Activated T-helper 17 cell treated with anti-CD3 and anti-CD28 coated beads, Interleukin-2, amount 50 U/mL, for 72 hours (primary cell): ENCODE measurements around the gene AAK1. TPM values are rescaled to one million over a fixed set of nuclear protein-coding genes. Genes with fewer than 3 reads are reported as not detected.
"Not testable (repeated sequence)": the region's sequence is repeated elsewhere in the genome, so short reads cannot be mapped to it uniquely, and the experiment has no call there.

ENCODE experiments used
- ATAC-seq: fragments of 150-1000 bp; cut with Tn5 transposase; replicated peaks from 2 replicates; pipeline ENCODE4 v1.10.0; 2021; ENCODE audit warnings: mild to moderate bottlenecking, moderate library complexity
- H3K27ac Mint-ChIP-seq: one replicate; pipeline ENCODE4 v1.8.0; 2022; ENCODE audit warnings: mixed read lengths
- H3K27me3 Mint-ChIP-seq: one replicate; pipeline ENCODE4 v1.8.0; 2022; ENCODE audit warnings: mixed read lengths
- H3K36me3 Mint-ChIP-seq: one replicate; pipeline ENCODE4 v1.8.0; 2022; ENCODE audit warnings: low read depth, mild to moderate bottlenecking, mixed read lengths
- H3K4me1 Mint-ChIP-seq: one replicate; pipeline ENCODE4 v1.8.0; 2022; ENCODE audit warnings: mixed read lengths
- H3K4me3 Mint-ChIP-seq: one replicate; pipeline ENCODE4 v1.8.0; 2022; ENCODE audit warnings: mild to moderate bottlenecking, mixed read lengths
- H3K9me3 Mint-ChIP-seq: one replicate; pipeline ENCODE4 v1.8.0; 2022; ENCODE audit warnings: mixed read lengths
- total RNA-seq, 2 donors: library from RNA; stranded (reverse); gene quantifications; one replicate each; pipeline ENCODE4 v1.2.3, GENCODE V29; 2022

Gene AAK1
- total RNA-seq, 2 donors from 2014 or later = 94.3 to 203 TPM

- not testable (repeated sequence) for ATAC-seq, H3K27ac Mint-ChIP-seq, H3K4me3 Mint-ChIP-seq, H3K27me3 Mint-ChIP-seq, H3K9me3 Mint-ChIP-seq
- H3K4me1 Mint-ChIP-seq = peaks cover 69% of the 10 kb centered on the region
- H3K36me3 Mint-ChIP-seq = peaks cover 32% of the 10 kb centered on the region
These were observed 68.2 kb downstream of the AAK1 start for GRCh38 chr2:69575371-69575770.

GRCh38 chr2:69572641-69573040, 70.9 kb downstream of the AAK1 start:
- no peaks in the 10 kb centered on the region for H3K9me3 Mint-ChIP-seq
- peak overlapping the region; percentile 68 for H3K27ac Mint-ChIP-seq
- peak overlapping the region; percentile 17 for H3K4me3 Mint-ChIP-seq
- peaks cover 63% of the 10 kb centered on the region for H3K4me1 Mint-ChIP-seq
- ATAC-seq = peak; percentile 26
- H3K36me3 Mint-ChIP-seq = peaks cover 14% of the 10 kb centered on the region
- no peaks in the 10 kb centered on the region for H3K27me3 Mint-ChIP-seq

GRCh38 chr2:69571189-69571588, 72.3 kb downstream of the AAK1 start:
- Mint-ChIP-seq H3K4me1 (peaks cover 59% of the 10 kb centered on the region), H3K9me3 (no peaks in the 10 kb centered on the region), H3K27ac (peak overlapping the region; percentile 3), H3K4me3 (peak overlapping the region; percentile 41), H3K27me3 (no peaks in the 10 kb centered on the region), H3K36me3 (peaks cover 14% of the 10 kb centered on the region)
- no peak for ATAC-seq

DNA sequence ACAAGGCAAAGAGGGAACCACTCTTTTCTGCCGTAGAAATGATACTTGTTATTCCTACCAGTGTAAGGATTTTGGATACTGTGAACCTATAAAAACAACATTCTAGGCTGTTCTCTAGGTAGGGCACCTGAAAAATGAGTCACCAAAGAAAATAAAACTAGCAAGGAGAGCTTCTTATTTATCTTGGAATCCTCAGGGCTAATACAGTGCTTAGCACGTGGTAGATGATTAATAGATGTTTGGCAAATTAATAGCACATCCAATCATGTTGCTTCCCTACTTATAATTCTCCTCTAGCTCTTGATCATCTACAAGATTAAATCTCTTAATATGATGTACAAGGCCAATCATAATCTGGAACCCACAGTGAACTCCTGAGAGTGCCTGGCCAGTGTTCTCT, 73.1 kb downstream of the AAK1 start:
- no peak for ATAC-seq
- H3K4me3 Mint-ChIP-seq = peak overlapping the region; percentile 41
- H3K4me1 Mint-ChIP-seq = peaks cover 64% of the 10 kb centered on the region
- H3K27me3 Mint-ChIP-seq = no peaks in the 10 kb centered on the region
- no peaks in the 10 kb centered on the region for H3K9me3 Mint-ChIP-seq
- peaks cover 14% of the 10 kb centered on the region for H3K36me3 Mint-ChIP-seq
- peak overlapping the region; percentile 3 for H3K27ac Mint-ChIP-seq

DNA sequence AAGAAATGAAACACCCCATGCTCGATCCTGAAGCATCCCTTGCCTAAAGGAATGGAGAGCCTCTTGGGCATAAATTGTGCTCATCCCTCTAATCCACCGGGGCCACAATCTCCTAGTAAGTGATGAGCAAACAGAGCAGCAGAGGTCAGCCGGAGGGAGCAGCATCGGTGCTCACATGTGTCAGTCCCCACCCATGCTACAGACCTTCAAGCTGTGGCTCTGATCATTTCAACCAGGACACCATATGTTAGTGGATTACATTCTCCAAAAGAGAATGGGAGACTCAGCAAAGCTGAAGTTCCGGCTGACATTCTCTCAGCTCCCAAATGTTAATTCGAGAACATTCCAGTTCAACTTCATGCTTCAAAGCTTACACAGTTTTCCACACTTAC, 75.6 kb downstream of the AAK1 start:
- H3K27me3 Mint-ChIP-seq = no peaks in the 10 kb centered on the region
- H3K4me3 Mint-ChIP-seq = no peak overlapping the region
- ATAC-seq = no peak
- peaks cover 8% of the 10 kb centered on the region for H3K36me3 Mint-ChIP-seq
- H3K27ac Mint-ChIP-seq = peak overlapping the region; percentile 18
- H3K9me3 Mint-ChIP-seq = no peaks in the 10 kb centered on the region
- H3K4me1 Mint-ChIP-seq = peaks cover 70% of the 10 kb centered on the region

DNA sequence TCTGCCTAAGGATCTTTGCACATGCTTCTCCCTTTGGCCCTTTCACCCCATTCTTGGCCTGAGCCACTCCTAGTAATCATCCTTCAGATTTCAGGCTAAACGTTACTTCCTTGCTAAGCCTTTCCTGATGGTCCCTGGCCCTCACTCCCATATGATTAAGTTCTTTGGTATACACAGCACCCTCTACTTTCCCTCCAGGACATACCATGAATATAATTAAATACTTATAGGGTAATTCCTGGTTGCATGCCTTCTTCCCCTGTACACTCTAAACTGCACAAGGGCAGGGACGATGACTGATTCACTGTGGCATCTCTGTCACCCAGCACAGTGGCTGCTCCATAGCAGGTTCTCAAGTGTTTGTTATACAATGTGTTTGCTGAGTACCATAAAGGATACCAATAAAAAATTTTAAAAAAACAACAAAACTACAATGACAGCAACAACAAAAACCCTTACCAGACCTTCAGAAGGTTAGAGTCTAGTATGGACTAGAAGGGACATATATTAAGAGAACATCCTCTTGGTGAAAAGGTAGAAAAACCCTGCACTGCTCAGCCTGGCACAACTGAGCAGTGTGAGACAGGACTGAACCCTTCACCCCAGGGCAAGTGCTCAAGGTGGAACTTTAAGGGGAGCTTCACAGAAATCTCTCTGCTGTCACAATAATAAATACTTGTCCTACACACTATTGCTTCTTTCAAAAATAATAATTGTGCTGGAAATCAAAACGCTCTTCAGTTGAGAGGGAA, 76.2 kb downstream of the AAK1 start:
- peak overlapping the region; percentile 18 for H3K27ac Mint-ChIP-seq
- H3K4me3 Mint-ChIP-seq = peak overlapping the region; percentile 7
- ATAC-seq = peak; percentile 54
- H3K9me3 Mint-ChIP-seq = no peaks in the 10 kb centered on the region
- no peaks in the 10 kb centered on the region for H3K27me3 Mint-ChIP-seq
- H3K4me1 Mint-ChIP-seq = peaks cover 68% of the 10 kb centered on the region
- H3K36me3 Mint-ChIP-seq = peaks cover 6% of the 10 kb centered on the region

GRCh38 chr2:69566669-69567068, 76.9 kb downstream of the AAK1 start:
- H3K4me3 Mint-ChIP-seq = peak overlapping the region; percentile 7
- peak overlapping the region; percentile 18 for H3K27ac Mint-ChIP-seq
- no peaks in the 10 kb centered on the region for H3K27me3 Mint-ChIP-seq
- H3K4me1 Mint-ChIP-seq = peaks cover 72% of the 10 kb centered on the region
- peak; percentile 42 for ATAC-seq
- H3K36me3 Mint-ChIP-seq = peaks cover 12% of the 10 kb centered on the region
- H3K9me3 Mint-ChIP-seq = no peaks in the 10 kb centered on the region

DNA sequence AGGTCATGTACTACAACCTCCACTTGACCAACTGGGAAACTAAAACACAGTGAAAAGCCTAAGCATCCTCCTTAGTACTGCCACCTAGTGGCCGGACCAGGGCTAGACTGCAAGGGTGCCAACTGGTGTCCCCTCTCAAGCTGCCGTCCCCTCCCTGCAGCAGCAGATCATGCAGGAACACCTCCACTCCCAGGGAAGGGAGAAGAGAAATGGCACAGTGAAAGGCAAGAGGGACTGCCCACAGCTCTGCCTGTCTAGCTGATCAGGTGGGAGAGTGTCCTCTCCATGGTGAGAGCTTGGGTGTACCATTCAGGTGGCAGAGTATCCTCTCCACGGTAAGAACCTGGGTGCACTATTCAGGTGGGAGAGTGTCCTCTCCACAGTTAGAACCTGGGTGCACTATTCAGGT, 78.1 kb downstream of the AAK1 start:
- ATAC-seq = peak; percentile 78
- Mint-ChIP-seq H3K27me3 (no peaks in the 10 kb centered on the region), H3K4me3 (peak overlapping the region; percentile 44), H3K4me1 (peaks cover 67% of the 10 kb centered on the region), H3K9me3 (no peaks in the 10 kb centered on the region), H3K36me3 (peaks cover 13% of the 10 kb centered on the region), H3K27ac (peak overlapping the region; percentile 41)

- H3K4me1 Mint-ChIP-seq = peaks cover 67% of the 10 kb centered on the region
- ATAC-seq = no peak
- no peaks in the 10 kb centered on the region for H3K9me3 Mint-ChIP-seq
- peak overlapping the region; percentile 41 for H3K27ac Mint-ChIP-seq
- no peaks in the 10 kb centered on the region for H3K27me3 Mint-ChIP-seq
- peaks cover 13% of the 10 kb centered on the region for H3K36me3 Mint-ChIP-seq
- peak overlapping the region; percentile 44 for H3K4me3 Mint-ChIP-seq
These were observed 78.9 kb downstream of the AAK1 start for GRCh38 chr2:69564604-69565003.

DNA sequence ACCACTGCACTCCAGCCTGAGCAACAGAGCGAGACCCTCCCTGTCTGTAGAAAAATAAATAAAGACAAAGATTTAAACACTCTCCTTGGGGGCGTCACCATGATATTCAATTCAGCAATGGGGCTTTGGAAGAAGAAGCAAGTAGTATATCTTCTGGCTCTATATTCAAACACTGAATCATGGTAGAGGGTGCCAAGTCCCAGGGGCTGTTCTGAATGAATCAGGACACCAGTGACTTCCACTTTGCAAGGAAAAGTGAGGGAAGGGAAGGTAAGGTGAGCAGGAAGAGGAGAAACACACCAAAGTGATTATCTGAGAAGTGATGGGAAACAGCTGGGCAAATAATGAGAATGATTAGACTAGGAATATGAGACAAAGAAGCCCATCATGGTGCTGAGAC, 80.5 kb downstream of the AAK1 start:
- H3K9me3 Mint-ChIP-seq = no peaks in the 10 kb centered on the region
- H3K27ac Mint-ChIP-seq = peak overlapping the region; percentile 39
- H3K4me3 Mint-ChIP-seq = no peak overlapping the region
- peaks cover 9% of the 10 kb centered on the region for H3K36me3 Mint-ChIP-seq
- no peaks in the 10 kb centered on the region for H3K27me3 Mint-ChIP-seq
- peaks cover 59% of the 10 kb centered on the region for H3K4me1 Mint-ChIP-seq
- no peak for ATAC-seq

GRCh38 chr2:69561101-69561500, 82.4 kb downstream of the AAK1 start:
- no peak for ATAC-seq
- Mint-ChIP-seq H3K4me3 (no peak overlapping the region), H3K27me3 (no peaks in the 10 kb centered on the region), H3K27ac (no peak overlapping the region), H3K4me1 (peaks cover 62% of the 10 kb centered on the region), H3K36me3 (peaks cover 19% of the 10 kb centered on the region), H3K9me3 (no peaks in the 10 kb centered on the region)

GRCh38 chr2:69560147-69560482, 83.4 kb downstream of the AAK1 start:
- ATAC-seq = no peak
- peaks cover 61% of the 10 kb centered on the region for H3K4me1 Mint-ChIP-seq
- peaks cover 28% of the 10 kb centered on the region for H3K36me3 Mint-ChIP-seq
- H3K27me3 Mint-ChIP-seq = no peaks in the 10 kb centered on the region
- peak overlapping the region; percentile 6 for H3K27ac Mint-ChIP-seq
- H3K4me3 Mint-ChIP-seq = peak overlapping the region; percentile 9
- H3K9me3 Mint-ChIP-seq = no peaks in the 10 kb centered on the region

DNA sequence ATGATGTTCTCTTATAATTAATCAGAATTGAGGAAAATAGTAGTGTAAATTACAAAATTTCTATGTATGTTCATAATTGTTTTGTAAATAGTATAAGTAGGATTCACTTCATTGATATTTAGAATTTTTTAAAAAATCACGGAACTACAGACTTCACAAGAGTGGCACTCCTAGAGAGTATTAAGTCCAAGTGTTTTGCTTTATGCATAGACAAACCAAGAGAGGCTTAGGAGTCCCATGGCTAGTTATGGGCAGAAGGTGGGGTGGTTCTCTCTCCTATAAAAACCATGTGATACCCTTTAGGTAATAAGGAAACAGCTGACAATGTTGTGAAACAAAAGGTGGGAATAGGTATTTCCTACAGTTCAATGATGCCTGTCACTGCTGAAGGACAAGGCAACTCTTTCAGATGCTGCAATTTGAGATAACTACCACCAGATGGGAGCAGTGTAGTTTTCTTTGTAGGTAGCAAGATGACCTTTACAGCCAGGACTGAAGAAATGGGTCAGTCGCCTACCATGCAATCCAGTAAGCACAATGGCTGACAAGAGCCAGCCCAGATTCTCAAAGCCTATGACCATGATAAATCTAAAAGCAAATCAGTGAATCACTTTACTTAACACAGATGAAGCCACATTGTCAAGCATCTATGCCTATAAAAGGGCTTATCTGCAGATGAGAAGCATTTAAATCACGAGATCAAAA, 83.9 kb downstream of the AAK1 start:
- Mint-ChIP-seq H3K4me3 (peak overlapping the region; percentile 9), H3K27ac (peak overlapping the region; percentile 6), H3K4me1 (peaks cover 61% of the 10 kb centered on the region), H3K27me3 (no peaks in the 10 kb centered on the region), H3K36me3 (peaks cover 33% of the 10 kb centered on the region), H3K9me3 (no peaks in the 10 kb centered on the region)
- ATAC-seq = peak; percentile 77

GRCh38 chr2:69556008-69556407, 87.5 kb downstream of the AAK1 start:
- ATAC-seq = peak; percentile 37
- Mint-ChIP-seq H3K4me1 (peaks cover 54% of the 10 kb centered on the region), H3K36me3 (peaks cover 54% of the 10 kb centered on the region), H3K4me3 (peak overlapping the region; percentile 20), H3K27me3 (no peaks in the 10 kb centered on the region), H3K27ac (peak overlapping the region; percentile 51), H3K9me3 (no peaks in the 10 kb centered on the region)

GRCh38 chr2:69554981-69555380, 88.6 kb downstream of the AAK1 start:
- Mint-ChIP-seq H3K27me3 (no peaks in the 10 kb centered on the region), H3K9me3 (no peaks in the 10 kb centered on the region), H3K4me3 (peak overlapping the region; percentile 24), H3K4me1 (peaks cover 47% of the 10 kb centered on the region), H3K27ac (peak overlapping the region; percentile 40), H3K36me3 (peaks cover 59% of the 10 kb centered on the region)
- peak; percentile 40 for ATAC-seq
